ENCODE data around the gene TEX52.

DNA sequence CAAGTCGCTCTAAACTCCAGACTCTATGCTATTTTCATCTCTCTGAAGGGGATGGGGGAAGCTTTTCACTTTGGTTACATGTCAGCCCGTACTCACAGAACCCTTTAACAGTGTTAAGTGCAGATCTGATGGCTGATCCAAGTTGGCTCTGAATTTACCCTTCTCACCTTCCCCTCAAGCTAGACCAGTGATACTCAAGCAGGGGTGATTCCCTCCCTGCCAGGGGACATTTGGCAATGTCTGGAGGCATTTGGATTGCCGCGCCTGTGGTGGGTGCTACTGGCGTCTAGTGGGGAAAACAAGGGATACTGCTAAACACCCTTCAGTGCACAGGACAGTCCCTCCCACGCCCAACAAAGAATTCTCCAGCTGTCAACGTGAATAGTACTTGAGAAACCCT lies 6.0 kb upstream of the TEX52 start:
- no peak for TF ChIP-seq EP300 (IDR thresholded peaks at IDR 0.05)
- TF ChIP-seq, protein P1, sequence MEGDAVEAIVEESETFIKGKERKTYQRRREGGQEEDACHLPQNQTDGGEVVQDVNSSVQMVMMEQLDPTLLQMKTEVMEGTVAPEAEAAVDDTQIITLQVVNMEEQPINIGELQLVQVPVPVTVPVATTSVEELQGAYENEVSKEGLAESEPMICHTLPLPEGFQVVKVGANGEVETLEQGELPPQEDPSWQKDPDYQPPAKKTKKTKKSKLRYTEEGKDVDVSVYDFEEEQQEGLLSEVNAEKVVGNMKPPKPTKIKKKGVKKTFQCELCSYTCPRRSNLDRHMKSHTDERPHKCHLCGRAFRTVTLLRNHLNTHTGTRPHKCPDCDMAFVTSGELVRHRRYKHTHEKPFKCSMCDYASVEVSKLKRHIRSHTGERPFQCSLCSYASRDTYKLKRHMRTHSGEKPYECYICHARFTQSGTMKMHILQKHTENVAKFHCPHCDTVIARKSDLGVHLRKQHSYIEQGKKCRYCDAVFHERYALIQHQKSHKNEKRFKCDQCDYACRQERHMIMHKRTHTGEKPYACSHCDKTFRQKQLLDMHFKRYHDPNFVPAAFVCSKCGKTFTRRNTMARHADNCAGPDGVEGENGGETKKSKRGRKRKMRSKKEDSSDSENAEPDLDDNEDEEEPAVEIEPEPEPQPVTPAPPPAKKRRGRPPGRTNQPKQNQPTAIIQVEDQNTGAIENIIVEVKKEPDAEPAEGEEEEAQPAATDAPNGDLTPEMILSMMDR (IDR thresholded peaks at IDR 0.05), result no peak
